ENCODE data around the gene HOXC11.

The HOXC11 gene

DNA sequence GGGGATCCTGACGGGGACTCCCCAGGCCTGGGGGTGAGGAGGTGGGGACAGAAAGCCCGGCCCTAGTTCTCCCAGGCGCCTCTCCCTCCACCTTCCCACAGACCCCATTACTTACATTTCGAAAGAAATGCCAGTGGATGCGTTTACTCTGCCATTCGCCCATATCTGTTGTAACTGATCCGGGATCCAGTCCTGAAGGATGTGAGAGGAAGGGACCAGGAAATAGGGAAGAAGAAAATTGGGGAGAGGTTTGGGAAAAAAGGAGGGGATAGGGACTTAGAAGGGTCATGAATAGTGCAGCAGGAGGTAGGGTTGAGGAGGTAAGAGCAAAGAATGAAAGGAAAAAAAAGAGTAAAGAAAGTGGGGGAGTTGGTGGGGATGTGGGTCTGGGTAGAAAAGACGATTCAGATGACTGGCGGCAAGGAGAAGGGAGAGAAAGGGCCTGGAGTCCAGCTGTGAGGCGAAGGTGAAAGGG is 17.1 kb upstream of the HOXC11 start:
- DNase-seq (ENCODE audit: low spot score), result no peak
- TF ChIP-seq, protein P1, sequence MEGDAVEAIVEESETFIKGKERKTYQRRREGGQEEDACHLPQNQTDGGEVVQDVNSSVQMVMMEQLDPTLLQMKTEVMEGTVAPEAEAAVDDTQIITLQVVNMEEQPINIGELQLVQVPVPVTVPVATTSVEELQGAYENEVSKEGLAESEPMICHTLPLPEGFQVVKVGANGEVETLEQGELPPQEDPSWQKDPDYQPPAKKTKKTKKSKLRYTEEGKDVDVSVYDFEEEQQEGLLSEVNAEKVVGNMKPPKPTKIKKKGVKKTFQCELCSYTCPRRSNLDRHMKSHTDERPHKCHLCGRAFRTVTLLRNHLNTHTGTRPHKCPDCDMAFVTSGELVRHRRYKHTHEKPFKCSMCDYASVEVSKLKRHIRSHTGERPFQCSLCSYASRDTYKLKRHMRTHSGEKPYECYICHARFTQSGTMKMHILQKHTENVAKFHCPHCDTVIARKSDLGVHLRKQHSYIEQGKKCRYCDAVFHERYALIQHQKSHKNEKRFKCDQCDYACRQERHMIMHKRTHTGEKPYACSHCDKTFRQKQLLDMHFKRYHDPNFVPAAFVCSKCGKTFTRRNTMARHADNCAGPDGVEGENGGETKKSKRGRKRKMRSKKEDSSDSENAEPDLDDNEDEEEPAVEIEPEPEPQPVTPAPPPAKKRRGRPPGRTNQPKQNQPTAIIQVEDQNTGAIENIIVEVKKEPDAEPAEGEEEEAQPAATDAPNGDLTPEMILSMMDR (IDR thresholded peaks at IDR 0.05; ENCODE audit: extremely low read depth, missing control alignments), result no peak

DNA sequence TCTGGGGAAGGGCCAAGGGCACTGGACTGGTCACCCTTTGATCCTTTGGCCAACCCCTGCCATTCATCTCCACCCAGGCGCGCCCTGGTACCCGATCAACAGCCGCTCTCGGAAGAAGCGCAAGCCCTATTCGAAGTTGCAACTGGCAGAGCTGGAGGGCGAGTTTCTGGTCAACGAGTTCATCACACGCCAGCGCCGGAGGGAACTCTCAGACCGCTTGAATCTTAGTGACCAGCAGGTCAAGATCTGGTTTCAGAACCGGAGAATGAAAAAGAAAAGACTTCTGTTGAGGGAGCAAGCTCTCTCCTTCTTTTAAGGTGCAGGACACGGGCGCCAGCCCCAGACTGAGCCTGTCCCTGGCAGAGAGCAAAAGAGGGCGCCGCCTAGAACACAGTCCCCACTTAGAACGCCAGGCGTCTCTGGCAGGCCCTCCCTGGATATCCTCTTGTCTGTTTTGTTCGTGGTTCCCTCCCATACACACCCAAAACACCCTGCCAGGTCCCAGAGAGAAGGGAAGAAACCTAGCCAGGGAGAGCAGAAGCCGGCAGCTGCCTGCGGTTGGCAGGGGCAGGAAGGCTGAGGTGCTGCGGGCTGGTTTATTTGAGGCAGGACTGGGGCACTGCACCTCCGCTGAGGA is 16.6 kb upstream of the HOXC11 start:
- DNase-seq (ENCODE audit: low spot score), result no peak
- TF ChIP-seq, protein P1 (IDR thresholded peaks at IDR 0.05; ENCODE audit: extremely low read depth, missing control alignments), result no peak

DNA sequence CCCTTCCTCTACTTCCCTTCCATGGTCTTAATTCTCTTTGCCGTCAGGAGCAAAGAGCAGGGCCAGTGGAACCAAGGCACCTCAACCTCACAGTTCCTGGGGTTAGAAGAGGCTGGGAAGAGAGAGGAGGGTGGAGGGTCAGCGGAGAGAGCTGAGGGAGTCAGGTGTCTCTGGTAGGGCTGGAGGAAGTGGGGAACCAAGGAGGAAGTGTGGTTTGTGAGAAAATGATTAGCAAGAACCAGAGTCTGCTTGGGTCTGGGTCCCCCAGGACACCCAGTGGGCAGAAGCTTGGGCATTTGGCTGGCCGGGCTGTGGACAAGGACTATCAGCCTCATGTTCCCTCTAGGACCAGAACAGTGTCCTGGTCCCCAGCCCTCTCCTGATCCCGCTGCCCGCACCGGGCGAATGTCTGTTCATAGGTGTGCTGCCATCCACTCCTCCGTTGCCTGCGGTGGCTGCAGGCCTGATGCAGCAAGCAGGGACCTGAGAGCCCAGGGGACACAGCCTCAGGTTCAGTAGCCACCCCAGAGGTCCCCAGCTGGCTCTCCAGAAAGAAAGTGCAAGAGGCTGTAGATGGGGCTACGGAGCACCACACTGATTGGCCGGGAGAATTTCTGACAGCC is 15.9 kb upstream of the HOXC11 start:
- DNase-seq (ENCODE audit: low spot score), result no peak
- TF ChIP-seq, protein P1 (IDR thresholded peaks at IDR 0.05; ENCODE audit: extremely low read depth, missing control alignments), result no peak

DNA sequence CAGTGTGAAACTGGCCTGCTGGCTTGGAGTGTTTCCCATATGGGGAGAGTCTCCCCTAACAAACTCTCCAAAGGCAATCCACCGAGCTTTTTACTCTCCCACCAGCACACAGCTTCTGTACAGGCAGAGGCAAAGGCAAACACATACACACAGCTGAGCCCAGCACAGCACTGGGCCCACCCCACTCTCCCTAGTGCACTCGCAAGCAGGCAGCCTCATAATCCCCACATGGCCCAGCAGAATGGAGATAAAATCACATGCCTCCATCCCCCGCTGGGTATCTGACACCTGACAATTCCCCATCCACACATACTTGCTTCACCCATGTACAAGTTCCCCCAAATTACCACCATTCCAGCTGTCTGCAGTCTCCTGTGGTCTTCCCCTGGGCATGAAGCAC is 14.8 kb upstream of the HOXC11 start:
- no peak for DNase-seq (ENCODE audit: low spot score)
- TF ChIP-seq, protein P1 (IDR thresholded peaks at IDR 0.05; ENCODE audit: extremely low read depth, missing control alignments), result no peak

DNA sequence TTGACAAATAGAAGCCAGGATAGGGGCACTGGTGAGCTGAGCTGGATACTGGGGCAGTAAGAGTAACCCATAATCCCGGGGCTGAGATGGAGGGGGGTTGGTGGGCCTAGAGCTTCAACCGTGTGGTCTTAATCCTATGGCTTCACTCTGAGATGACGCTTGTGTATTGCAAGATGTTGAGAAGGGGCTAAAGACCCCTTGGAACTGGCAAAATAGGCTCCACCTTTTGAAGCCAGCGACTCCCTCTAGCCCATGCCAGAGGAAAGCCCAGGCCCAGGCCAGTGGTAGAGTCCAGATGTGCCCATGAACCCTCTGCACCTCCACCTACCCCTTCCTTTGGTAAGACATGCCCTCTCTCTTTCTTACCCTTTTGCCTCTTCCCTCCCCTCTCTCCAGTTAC is 13.6 kb upstream of the HOXC11 start:
- no peak for DNase-seq (ENCODE audit: low spot score)
- TF ChIP-seq, protein P1 (IDR thresholded peaks at IDR 0.05; ENCODE audit: extremely low read depth, missing control alignments), result no peak

DNA sequence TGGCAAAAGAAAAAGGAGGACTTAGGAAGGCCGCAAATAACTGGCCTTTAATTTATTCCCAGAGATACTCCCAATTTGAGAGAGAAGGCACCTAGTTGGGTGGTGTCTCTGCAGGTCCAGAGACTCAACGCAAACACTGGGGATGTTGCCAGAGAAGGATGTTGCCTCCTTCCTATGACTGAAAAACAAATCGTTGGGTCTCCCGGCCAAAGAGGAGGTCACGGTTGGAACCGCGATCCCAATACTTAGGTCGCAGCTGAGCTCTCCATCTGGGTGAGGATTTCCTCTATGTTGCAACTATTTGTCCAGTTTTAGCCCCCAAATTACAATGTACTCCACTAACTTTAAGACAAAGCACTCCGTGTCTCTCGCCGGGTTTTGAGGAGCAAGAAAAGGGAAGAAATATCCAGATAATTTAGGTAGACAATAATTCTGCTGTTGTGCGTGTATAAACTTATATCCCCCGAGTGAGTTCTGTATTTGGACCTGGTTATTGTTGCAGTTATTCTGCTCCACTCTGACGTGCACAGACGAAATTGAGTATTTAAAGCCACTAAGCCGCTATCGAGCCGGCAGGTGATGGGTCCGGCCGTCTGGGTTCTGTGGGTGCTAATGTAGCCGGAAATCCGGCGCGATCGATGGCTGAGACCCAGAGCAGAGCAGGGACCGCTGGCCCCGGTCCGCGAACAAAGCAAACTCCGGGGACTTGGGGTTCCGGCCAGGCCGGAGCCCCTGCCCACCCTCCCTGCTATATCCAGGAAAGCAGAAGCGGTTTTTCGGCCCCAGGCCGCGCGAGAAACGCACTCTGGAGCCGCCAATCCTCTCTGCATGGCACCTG is 12.5 kb upstream of the HOXC11 start:
- DNase-seq (ENCODE audit: low spot score), result no peak
- TF ChIP-seq, protein P1 (IDR thresholded peaks at IDR 0.05; ENCODE audit: extremely low read depth, missing control alignments), result no peak
